HG02588 (cell line): Measurements from ENCODE around the gene SMIM45.
A peak's percentile ranks its signal among the peaks of the same experiment; 100 is the strongest.
"Not testable (repeated sequence)": the region's sequence is repeated elsewhere in the genome, so short reads cannot be mapped to it uniquely, and the experiment has no call there.

Experiments used
- ATAC-seq: cut with Tn5 transposase; IDR thresholded peaks from one replicate; pipeline ENCODE4 v1.9.1; 2021; ENCODE audit warnings: mild to moderate bottlenecking, moderate library complexity; ENCODE audit not compliant: unreplicated experiment

SMIM45 gene

DNA sequence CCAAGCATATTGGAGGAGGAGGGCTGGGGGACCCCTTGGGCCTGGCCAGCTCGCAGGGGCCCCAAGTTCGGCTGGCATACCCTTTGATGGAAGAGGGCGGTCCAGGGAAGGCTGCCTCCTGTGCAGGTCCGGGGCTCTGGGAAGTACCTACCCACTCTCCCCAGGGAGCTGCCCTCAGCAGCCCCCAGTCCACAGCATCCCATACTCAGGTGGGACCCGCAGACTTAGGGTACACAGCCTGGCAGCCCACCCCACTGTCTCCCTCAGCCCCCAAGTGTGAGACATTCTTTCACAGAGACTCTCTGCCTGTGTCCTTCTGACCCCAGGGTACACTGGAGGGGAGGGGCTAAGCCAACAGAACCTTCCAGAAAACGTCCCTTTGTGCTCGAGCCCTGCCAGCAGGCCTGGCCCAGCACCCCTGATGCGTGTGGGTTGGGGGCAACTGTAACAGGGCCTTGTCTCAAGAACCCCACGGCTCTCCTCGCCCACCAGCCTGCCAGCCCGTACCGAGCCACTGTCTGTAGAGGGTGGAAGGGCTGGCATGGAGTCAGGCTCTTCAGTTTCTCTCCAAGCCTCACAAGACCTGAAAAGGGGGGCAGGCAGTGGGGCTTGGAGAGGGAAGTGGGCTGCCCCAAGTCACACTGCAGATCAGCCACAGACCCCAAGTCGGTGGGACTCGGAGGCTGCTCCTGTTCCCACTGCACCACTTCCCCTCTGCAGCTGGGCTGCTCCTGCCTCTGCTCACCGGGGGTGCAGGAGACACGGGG, 18.4 kb upstream of the SMIM45 start:
- ATAC-seq: no peak

DNA sequence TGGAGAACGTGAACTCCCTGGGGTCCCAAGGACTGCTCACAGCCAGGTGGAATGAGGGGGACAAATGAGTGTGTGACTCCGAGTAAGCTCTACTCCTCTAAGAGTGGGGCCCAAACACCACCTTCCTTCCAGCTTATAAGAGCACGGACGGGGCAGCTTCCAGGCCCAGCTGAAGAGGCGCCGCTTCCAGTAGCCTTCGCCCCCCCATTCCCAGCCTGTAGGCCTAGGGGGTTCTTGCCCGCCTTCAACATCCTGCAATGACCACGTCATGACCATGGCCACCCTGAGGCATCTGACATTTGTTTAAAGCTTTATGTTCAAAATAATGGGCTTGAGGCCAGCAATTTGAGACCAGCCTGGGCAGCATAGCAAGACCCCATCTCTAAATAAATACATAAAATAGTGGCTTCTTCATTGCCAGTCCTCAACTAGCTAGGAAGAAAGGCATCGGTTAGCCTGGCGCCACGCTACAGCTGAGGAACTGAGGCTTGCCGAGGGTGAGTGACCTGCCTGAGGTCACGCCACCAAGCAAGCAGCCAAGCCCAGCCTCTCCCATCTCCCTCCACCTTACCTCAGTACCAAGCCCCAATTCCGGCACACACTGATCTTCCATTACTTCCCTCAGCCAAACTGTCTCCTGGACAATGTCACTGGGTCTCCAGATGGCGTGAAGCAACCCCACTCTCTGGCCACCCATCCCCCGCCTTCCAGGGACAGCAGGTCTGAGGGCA, 17.5 kb upstream of the SMIM45 start:
- no peak for ATAC-seq

DNA sequence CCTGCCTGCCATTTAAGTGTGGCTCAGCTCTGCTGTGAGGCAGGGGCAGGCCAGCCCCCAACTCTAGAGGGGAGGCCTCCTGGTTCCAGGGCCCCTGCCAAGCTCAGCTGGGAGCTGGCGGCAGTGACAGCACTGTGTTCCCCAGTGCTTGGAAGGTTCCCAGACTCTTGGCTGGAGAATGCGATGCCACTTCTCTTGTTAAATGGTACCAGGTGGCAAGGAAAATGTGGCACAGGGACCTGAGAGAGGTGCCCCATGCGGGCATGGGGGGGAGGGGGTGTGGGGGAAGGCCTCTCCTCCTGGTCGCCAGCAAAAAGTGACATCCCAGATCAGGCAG, 17.0 kb upstream of the SMIM45 start:
- ATAC-seq: no peak

DNA sequence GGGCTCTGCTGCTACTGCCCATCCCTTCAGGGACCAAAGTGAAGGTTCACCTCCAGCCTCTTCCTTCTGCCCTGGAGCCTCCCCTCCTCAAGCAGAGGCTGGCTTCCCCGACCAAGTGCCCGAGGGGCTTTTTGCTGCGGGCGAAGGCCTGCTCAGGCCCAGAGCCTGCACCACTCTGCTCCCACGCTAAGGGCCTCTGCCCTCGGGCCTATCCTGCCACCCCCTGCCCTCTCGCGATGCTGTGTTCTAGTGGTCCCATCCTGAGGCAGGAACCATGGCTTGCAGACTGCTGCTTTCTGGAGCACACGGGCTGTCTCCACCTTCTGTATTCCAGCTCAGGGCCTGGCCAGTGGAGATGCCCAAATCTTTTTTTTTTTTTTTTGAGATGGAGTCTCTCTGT, 16.4 kb upstream of the SMIM45 start:
- ATAC-seq: no peak

DNA sequence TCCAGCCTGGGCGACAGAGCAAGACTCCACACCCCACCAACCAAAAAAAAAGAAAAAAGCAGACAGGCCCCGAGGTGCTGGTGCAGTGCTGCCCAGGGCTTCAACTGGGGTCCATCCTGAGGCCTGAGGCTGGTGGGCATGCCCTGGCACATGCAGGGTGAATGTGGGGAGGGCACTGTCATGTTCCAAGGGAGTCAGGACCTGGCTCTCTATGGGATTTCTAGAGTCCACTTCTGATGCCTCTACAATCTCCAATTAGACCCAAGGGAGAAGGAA, 15.1 kb upstream of the SMIM45 start:
- ATAC-seq: no peak

DNA sequence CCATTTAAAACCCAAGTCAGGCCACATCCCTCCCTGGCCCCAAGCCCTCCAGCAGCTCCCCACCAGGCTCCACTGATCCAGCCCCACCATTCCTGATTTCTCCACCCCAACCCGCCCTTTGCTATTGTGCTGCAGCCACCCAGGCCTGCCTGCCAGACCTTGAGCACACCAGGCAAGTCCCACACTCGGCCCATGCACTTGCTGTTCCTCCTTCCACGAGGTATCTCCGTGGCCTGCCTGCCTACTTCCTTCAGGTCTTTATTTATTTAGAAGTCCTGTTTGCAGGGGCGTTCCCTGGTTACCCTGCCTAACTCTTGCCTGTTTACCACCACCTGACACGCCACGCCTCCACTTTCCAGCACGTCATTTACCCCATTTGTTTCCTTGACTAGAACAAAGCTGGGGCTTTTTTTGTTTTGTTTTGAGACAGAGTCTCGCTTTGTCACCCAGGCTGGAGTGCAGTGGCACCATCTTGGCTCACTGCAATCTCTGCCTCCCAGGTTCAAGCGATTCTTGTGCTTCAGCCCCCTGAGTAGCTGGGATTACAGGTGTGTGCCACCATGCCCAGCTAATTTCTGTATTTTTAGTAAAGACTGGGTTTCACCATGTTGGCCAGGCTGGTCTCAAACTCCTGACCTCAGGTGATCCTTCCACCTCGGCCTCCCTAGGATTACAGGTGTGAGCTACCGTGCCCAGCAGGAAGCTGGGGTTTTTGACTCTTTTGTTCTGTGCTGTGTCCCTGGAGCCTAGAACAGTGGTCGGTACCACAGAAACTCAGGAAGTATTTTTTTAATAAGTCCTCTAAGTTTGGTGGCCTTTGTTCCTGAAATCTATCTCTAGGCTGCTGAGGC, 11.7 kb upstream of the SMIM45 start:
- ATAC-seq: peak; percentile 45

DNA sequence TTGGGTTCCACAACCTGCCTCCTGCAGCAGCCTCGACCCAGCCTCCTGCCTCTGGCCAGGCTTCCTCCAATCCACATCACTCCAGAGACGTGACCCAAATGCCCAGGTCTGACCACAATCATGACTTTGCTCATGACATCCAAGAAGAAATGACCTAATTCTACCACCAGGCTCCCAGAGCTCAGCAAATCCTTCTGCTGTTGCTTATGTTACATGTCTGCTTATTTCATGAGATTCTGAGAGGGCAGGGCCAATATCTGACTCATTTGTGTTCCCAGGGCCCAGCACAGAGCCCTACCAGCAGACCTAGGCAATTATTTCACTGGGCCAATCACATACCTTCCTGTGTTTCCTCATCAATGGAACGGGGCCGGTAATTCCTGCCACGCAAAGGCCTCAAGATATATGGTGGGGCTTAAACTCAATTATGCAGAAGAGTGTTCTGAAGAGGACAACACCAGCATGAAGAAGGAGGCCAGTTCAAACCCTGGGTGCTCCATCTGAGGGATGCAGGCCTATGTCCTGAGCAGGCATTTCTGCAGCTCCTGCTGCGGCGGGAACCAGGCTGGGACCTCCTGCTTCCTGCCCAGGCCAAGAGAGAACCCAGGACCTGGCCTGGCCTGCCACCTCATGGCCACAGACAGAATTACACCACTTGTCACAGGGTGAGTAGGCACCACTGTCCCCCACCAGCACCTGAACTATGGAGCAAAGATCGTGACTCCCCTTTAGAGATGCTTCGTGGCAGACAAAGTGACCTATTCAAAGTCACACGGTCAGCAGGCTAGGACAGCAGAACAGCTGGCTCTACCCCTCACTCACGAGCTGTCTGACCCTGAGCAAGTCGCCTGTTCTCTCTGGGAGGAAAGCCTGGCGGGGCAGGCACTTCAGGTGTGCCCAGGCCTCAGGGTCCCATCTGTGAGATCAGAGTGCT, 10.9 kb upstream of the SMIM45 start:
- peak; percentile 33 for ATAC-seq

DNA sequence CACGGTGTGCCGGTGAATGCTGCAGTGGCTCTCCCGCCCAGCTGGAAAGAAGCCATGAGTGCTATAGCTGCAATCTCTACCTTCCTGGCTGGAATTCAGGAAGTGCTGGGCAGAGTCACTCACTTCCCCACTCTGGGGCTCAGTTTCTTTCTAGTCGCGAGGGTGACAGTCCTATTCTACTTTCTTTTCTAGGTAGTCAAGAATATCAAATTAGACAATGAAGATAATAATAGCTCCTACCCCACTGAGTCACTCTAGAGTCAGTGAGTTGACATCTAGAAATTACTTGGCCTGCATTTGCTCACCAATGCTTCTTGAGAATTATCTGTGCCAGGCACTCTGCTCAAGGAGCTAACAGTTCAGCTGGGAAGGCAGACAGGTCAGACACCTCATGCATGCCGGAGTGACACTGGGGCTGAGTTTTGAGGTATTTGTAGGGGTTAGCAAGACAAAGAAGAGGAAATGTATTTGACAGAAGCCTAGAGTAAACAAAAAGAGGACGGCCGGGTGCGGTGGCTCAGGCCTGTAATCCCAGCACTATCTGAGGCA, 8.2 kb upstream of the SMIM45 start:
- ATAC-seq: no peak

DNA sequence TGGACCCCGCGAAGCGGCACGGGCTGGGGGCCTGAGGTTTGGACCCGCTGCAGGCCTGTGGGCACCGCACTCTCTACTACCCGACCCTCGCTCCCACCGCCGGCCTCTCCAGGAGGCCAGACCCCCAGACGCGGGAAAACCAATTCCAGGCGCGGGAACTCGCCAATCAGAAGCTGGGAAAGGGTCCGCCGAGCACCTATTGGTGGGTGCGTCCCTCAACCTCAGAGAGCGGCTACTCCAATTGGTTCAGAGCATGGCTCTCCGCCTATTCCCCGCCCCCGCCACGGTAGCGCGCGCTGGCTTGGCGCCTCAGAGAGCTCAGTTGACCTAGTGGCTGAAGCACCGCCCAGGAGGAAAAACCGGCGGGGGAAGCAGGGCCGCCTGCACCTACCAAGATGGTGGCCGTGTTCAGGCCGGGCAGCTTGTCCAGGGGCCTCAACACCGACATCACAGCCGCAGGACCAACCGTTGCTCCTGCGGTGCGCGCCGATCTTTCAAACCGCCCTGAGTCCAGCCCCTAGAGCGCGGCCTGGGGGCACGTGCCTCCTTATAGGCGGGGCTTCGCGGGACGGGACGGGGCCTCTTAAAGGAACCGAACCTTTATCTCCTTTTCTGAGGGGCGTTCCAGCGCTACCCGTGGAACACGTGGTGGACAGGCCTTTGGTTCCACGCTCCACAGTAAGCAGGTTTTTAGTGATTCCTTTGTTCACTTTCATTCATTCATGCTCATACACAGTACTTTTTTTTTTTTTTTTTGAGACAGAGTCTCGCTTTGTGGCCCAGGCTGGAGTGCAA, 5.1 kb upstream of the SMIM45 start, which contains the start of gene CENPM:
CENPM (minus strand) TSS at position 524 of the 795 bp plus-strand sequence; CDS start at position 448, 76 bp downstream.
- ATAC-seq: peak; percentile 80

DNA sequence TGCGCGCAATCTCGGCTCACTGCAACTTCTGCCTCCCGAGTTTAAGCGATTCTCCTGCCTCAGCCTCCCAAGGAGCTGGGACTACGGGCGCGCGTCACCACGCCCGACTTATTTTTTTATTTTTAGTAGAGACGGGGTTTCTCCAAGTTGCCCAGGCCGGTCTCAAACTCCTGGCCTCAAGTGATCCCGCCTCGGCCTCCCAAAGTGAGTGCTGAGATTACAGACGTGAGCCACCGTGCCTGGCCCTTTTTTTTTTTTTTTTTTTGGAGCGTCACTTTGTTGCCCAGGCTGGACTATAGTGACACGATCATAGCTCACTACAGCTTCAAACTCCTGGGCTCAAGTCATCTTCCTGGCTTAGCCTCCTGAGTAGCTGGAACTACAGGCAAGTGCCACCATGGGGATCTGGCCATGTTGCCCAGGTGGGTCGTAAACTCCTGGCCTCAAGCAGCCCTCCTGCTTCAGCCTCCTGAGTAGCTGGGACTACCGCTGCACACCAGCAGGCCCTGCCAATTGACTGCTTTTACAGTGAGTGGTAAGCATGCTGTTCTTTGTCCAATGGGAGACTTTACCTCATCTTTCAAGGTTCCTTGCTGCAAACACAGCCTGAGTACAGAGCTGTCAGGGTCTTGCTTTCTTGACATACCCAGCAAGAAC, 4.4 kb upstream of the SMIM45 start:
- ATAC-seq: no peak

DNA sequence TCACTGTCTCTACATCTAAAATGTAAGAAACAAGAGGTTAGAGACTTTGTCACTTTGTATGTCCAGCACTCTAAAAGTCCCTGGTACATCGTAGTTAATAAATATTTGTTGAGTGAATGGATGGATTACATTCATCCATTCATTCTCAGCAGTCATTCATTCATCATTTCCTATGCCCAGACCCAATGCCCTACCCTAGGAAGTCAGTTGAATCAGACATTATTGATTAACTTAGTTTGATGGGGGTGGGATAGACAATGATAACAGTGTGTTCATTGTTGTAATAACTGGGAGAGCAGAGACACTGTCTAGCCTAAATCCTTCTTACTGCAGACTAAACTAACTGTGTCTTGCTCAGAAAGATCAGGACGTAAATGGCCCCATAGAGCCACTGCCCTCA, 3.8 kb upstream of the SMIM45 start:
- no peak for ATAC-seq

DNA sequence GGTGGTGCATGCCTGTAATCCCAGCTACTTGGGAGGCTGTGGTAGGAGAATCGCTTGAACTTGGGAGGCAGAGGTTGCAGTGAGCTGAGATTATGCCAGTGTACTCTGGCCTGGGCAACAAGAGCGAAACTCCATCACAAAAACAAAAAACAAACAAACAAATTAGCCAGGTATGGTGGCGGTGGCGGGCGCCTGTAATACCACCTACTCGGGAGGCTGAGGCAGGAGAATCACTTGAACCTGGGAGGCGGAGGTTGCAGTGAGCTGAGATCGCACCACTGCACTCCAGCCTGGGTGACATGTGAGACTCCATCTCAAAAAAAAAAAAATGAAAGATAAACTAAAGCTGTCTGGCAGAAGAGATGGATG, 3.0 kb upstream of the SMIM45 start:
- ATAC-seq: not testable (repeated sequence)

DNA sequence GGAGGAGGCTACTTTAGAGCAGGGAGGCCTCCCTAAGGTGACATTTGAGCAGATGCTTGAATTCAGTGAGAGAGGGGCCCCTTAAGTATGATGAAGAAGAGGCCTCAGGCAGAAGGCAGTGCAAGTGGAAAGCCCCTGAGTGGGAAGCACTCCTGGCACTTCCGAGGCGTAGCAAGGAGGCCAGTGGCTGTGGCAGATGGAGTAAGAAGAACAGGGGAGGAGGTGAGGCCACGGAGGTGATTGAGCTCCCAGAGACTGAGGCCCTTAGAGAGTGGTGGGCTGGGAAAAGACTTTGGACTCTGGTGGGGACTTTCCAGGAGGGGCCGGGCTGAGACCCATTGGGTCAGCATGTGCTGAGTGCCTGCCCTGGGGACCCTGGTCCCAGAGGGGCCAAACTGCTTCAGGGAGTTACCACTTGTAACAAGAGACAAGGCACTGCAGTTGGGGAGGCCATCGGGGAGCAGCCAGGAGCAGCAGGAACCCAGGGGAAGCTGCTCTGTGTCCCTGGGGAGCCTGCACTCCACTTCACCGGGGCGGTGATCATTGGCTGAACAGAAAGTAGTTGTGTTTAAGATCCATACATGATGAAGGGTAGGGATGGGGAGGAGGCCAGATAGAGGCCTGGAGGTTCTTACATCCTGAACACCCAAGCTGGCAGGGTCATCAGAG, 2.5 kb upstream of the SMIM45 start:
- no peak for ATAC-seq

DNA sequence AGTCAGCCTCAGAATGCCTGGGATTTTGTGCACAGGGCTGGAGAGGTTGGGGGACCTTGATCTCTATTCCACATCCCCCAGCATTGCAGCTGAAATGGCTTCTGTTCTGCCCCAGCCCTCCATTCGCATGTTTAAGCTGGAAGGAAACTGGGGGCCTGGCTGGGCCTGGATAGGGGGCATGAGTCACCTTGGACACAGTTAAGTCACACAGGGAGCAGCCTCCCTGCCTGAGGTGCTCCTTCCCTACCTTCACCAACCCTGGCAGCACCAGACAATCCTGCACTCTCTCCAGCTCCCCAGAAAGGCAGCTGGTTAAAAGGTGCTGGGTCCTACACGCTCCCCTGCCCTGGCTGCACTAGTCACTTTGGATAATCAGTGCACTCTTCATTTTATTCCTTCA, 763 bp downstream of the SMIM45 start:
- ATAC-seq: no peak

DNA sequence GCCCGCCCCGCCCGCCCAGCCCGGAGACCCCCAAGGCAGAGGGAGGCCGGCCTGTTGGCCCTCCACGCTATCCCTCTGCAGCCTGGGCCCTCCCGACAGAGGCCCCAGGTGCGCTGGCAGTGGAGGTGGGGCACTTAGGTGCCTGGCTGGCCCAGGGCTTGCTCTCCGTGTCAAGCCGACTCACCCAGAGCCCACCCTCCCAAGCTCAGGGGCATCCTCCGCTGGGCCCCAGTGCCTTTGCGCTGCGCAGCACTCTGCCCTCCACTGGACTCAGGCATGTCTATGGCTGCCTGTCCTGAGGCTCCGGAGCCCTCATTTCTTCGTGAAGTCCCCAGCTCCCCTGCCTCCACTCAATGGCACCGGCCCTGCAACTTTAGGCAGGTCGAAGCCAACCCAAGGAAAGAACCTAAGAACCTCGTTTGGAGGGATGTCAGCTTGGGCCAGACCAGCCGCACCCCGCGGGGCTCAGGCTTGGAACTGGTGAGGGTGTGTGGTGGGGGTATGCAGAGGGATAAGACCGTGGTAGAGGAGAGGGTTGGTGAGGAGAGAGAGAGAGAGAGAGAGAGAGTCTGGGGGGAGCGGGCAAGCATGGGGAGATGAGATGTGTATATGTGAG, 6.1 kb downstream of the SMIM45 start:
- ATAC-seq: no peak

DNA sequence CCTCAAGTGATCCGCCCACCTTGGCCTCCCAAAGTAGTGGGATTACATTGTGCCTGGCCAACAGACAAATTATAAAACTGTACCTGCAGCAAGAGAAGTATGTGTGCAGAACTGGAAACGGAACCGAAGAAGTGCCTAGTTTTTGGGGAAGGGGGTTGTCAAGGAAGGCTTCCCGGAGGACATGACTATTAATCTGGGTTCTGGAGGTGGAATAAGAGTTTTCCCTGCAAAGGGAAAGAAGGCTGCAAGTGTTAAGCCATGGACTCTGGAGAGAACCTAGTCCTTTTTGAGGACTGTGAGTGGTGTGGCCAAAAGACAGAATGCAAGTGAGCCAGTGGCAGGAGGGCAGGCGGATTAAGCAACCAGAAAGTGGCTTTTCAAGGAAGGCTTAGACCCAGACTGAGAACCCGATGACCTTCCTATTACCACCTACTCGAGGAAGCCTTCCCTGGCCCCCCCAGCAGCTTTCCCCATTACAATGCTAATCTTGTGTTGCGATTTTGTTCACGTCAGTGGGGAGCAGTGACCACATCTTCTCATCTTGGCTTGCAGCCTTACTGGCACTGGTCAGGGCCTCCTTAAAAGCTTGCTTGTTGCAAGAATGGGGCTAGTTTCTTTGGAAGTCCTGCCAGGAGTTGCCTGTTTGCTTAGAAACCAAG, 11.6 kb downstream of the SMIM45 start:
- ATAC-seq: no peak

DNA sequence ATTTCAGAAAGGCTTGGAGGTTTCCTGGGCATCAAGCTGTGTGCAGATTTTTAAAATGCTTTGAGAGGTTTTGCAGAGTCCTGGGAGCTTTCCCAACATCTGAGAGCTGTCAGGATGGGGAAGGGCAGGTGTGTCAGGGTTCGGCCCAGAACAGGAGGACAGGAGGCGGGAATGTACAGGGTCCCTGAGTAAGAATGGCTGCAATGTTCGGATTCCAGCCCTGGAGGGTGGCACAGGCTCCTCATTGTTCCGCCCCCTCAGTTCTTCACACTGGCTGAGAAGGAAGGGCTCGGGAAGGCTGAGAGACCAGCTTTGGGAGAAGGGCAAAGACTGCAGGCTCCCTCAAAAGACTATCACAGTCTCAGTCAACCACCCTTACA, 12.2 kb downstream of the SMIM45 start:
- ATAC-seq: no peak

DNA sequence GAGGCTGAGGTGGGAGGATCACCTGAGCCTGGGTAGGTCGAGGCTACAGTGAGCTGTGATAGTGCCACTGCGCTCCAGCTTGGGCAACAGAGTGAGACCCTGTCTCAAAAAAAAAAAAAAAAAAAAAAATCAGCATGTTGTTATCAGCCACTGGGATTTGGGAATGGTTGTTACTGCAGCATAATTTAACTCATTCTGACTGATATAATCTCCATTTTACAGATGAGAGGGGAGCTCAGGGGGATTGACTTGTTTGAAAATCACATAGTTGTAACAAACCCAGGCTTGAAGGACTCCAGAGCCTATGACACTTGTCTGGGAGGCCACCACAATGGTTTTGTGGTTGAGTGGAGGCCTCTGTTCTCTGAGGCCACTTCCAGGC, 14.3 kb downstream of the SMIM45 start:
- no peak for ATAC-seq
